Suppressor macrophage treated with lipopolysaccharide for 1 hour (primary cell): ENCODE measurements around the gene BPGM.

Source experiments
- DNase-seq, 3 donors: peaks; one replicate each; pipeline ENCODE4 v3.0.0-alpha.2; 2020 to 2022

Gene BPGM

GRCh38 chr7:134699021-134699818 is 52.6 kb downstream of the BPGM start:
- DNase-seq, result no peak

GRCh38 chr7:134699899-134700298 is 53.2 kb downstream of the BPGM start:
- no peak for DNase-seq

- no peak for DNase-seq
Observed at GRCh38 chr7:134701272-134701671, 54.6 kb downstream of the BPGM start.

GRCh38 chr7:134702366-134703240 is 56.0 kb downstream of the BPGM start:
- no peak for DNase-seq

DNA sequence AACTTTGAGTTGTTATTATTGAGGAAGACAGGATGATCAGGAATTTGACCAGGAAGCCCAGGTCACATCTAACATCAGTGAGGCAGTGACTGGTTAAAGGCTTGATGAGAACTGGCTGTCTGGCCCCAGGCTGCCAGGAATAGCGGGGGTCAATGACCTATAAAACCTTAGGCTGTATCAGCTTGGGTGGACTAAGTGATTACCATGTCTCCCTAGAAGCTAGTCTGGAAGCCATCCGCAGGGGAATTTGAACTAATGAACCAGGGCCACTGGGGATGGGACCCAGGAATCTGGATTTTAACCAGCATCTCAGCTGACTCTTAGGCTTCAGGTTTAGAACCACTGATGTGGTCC is 56.6 kb downstream of the BPGM start:
- DNase-seq, result no peak

- DNase-seq, result no peak
Observed at GRCh38 chr7:134703782-134704181, 57.1 kb downstream of the BPGM start.

DNA sequence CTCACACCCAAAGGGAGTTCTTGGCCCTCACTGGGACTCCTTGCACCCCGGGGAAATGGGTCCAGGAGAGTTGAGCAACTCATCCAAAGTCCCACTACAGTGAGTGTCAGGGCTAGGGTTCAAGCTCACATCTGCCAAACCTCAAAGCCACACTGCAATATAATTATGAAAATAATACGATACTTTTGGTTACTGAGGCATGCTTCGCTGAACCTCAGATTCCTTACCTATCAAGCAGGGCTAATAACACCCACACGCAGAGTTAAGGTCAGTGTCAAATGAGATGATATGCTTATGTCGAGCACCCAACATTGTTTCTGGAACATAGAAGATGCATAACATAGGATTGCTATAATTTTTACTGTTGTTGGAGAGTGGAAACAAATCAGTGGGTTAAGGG is 58.2 kb downstream of the BPGM start:
- DNase-seq, result no peak

DNA sequence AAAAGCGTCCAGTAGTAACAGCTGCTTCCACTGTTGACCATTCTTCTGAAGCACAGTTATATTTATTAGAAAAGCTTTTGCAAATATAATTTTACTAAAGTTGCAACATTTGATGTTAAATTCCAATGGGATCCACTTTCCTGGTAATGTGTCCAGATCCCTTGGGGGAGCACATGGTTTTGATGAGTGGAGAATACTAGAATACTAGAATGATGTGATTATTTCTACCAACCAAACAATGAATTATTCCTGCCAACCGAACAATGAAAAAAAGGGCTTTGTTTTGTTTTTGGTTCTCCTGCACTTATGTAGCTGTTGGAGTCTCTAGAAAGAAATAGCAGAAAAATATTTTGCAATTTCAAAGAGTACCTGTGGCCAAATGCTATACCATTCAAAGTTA is 59.1 kb downstream of the BPGM start:
- DNase-seq, result no peak

GRCh38 chr7:134706468-134706867 is 59.8 kb downstream of the BPGM start:
- no peak for DNase-seq

DNA sequence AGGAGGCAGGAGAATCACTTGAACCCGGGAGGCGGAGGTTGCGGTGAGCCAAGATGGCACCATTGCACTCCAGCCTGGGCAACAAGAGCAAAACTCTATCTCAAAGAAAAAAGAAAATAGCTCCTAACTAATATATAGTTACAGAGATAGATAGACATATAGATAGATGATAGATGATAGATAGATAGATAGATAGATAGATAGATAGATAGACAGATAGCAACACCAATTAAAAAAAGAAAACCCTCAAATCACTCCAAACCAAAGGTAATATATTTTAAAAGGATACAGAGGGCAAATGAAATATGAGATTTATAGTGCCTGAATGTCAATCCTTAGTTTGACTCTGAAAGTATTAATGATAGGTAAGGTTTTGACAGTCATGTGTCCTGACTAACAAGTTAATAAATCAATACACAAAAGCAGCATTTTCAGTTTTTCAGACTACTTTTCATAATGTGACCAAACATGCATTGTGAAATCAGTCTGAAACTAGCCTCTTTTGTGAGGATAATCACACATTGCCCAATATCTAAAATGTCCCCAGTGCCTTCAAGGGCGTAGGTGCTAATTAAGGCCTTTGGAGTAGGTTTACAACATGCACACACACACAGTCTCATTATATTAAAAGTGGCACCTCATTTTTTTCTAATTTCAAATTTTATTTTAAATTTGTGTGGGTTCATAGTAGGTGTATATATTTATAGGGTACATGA is 61.2 kb downstream of the BPGM start:
- peak; percentile 11 to 61 (median 59) for DNase-seq

GRCh38 chr7:134708692-134709091 is 62.0 kb downstream of the BPGM start:
- DNase-seq, result no peak

GRCh38 chr7:134709197-134709596 is 62.5 kb downstream of the BPGM start:
- no peak for DNase-seq

GRCh38 chr7:134710511-134710853 is 63.8 kb downstream of the BPGM start:
- no peak for DNase-seq

DNA sequence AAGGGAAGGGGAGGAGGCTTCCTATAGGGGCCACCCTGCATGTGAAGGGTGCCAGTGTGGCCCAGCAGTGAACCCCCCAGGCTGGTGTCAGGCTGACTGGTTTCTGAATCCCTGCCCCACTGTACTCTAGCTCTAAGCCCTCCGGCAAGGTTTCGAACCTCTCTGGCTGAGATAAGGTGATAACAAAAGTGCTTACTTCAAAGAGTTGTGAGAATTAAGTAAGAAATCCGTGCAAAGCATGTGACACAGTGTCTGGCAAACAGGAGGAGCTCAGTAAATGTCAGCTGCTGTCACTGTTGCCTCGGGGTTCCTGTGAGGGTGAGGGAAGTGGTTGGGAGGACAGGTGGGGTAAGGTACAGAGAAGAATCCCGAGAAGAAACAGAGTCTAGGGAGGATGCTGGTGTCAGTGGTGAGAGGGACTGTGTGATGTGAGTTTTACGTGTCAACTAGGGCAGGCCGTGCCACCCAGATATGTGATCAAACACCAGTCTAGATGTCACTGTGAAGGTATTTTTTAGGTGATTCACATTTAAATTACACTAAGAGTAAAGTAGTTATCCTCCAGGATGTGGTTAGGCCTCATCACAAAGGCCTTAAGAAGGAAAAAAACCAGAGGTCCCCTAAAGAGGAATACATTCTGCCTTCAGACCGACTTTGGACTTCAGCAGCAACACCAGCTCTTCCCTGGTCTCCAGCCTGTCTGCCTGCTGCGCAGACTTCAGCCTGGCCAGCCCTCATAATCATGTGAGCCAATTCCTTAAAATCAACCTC is 64.4 kb downstream of the BPGM start:
- no peak for DNase-seq

- DNase-seq, result no peak
Observed at GRCh38 chr7:134712196-134712595, 65.5 kb downstream of the BPGM start.

DNA sequence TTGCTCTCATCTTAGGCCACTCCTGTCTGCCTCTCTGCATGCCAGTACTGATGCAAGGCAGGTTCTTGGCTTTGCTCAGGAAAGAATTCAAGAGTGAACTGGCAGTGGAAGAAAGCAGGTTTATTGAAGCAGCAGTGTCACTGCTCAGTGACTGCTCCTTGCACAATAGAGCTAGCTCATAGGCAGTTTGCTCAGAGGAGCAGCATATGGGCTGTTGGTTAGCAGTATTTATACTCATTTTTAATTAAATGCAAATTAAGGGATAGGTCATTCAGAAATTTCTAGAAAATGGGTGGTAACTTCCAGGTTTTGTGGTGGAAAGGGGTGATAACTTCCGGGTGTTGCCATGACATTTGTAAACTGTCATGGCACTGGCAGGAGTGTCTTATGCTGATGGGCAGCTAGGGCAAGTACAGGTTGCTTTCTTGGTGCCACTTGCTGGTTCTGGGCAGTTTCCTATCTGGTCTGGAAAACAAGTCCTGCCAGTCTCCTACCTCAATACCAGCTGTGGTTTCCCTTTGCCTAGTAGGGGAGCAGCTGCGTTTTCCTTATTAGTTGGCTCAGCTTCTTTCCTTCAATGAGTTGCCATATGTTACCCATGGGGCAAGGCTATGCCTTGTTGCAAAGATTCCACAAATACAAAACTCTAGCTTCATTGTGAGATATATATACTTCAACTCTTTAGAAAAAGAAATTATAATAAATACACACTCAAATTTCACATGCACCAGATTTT is 68.0 kb downstream of the BPGM start:
- no peak for DNase-seq

- no peak for DNase-seq
Observed at GRCh38 chr7:134718211-134718875, 71.7 kb downstream of the BPGM start.

GRCh38 chr7:134720091-134720935 is 73.7 kb downstream of the BPGM start:
- no peak for DNase-seq

GRCh38 chr7:134721171-134721570 is 74.5 kb downstream of the BPGM start:
- no peak for DNase-seq

- no peak for DNase-seq
Observed at GRCh38 chr7:134722786-134723322, 76.2 kb downstream of the BPGM start.
